ENCODE data around the gene BLOC1S3. TPM values are rescaled to one million over a fixed set of nuclear protein-coding genes. Genes with fewer than 3 reads are reported as not detected.

Gene BLOC1S3
- polyA plus RNA-seq, 3 donors, result 9.1 to 10.5 (median 10.4) TPM

- no peak for DNase-seq (ENCODE audit: extremely low read depth in 1 of 11, low read depth in 9 of 11, low spot score in 4 of 11)
These were observed 35.9 kb upstream of the BLOC1S3 start for GRCh38 chr19:45142726-45143110.

GRCh38 chr19:45144431-45145269 lies 33.9 kb upstream of the BLOC1S3 start:
- DNase-seq (ENCODE audit: extremely low read depth in 1 of 11, low read depth in 9 of 11, low spot score in 4 of 11), result no peak

- DNase-seq (ENCODE audit: extremely low read depth in 1 of 11, low read depth in 9 of 11, low spot score in 4 of 11), result no peak
These were observed 33.1 kb upstream of the BLOC1S3 start for GRCh38 chr19:45145270-45146189.

- no peak for DNase-seq (ENCODE audit: extremely low read depth in 1 of 11, low read depth in 9 of 11, low spot score in 4 of 11)
These were observed 32.3 kb upstream of the BLOC1S3 start for GRCh38 chr19:45146251-45146650.

GRCh38 chr19:45146741-45147205 lies 31.8 kb upstream of the BLOC1S3 start:
- DNase-seq (ENCODE audit: extremely low read depth in 1 of 11, low read depth in 9 of 11, low spot score in 4 of 11), result no peak

- DNase-seq (ENCODE audit: extremely low read depth in 1 of 11, low read depth in 9 of 11, low spot score in 4 of 11), result no peak
These were observed 30.5 kb upstream of the BLOC1S3 start for GRCh38 chr19:45147835-45148676.

- DNase-seq (ENCODE audit: extremely low read depth in 1 of 11, low read depth in 9 of 11, low spot score in 4 of 11), result no peak
These were observed 29.5 kb upstream of the BLOC1S3 start for GRCh38 chr19:45149129-45149528.

GRCh38 chr19:45150180-45150579 lies 28.4 kb upstream of the BLOC1S3 start:
- DNase-seq (ENCODE audit: extremely low read depth in 1 of 11, low read depth in 9 of 11, low spot score in 4 of 11), result no peak

- no peak for DNase-seq (ENCODE audit: extremely low read depth in 1 of 11, low read depth in 9 of 11, low spot score in 4 of 11)
These were observed 27.8 kb upstream of the BLOC1S3 start for GRCh38 chr19:45150751-45151281.

GRCh38 chr19:45151320-45151719 lies 27.3 kb upstream of the BLOC1S3 start:
- DNase-seq (ENCODE audit: extremely low read depth in 1 of 11, low read depth in 9 of 11, low spot score in 4 of 11), result no peak

GRCh38 chr19:45151821-45152503 lies 26.6 kb upstream of the BLOC1S3 start:
- DNase-seq (ENCODE audit: extremely low read depth in 1 of 11, low read depth in 9 of 11, low spot score in 4 of 11), result no peak

GRCh38 chr19:45152504-45153338 lies 25.9 kb upstream of the BLOC1S3 start:
- DNase-seq (ENCODE audit: extremely low read depth in 1 of 11, low read depth in 9 of 11, low spot score in 4 of 11), result peak in 1 of 11 donors; percentile 22

GRCh38 chr19:45153339-45154063 lies 25.1 kb upstream of the BLOC1S3 start:
- DNase-seq (ENCODE audit: extremely low read depth in 1 of 11, low read depth in 9 of 11, low spot score in 4 of 11), result peak in 2 of 11 donors; percentile 25 to 51

- no peak for DNase-seq (ENCODE audit: extremely low read depth in 1 of 11, low read depth in 9 of 11, low spot score in 4 of 11)
These were observed 24.3 kb upstream of the BLOC1S3 start for GRCh38 chr19:45154064-45154827.

- DNase-seq (ENCODE audit: extremely low read depth in 1 of 11, low read depth in 9 of 11, low spot score in 4 of 11), result no peak
These were observed 22.5 kb upstream of the BLOC1S3 start for GRCh38 chr19:45156011-45156630.

GRCh38 chr19:45156751-45157150 lies 21.8 kb upstream of the BLOC1S3 start:
- DNase-seq (ENCODE audit: extremely low read depth in 1 of 11, low read depth in 9 of 11, low spot score in 4 of 11), result no peak

Data from renal cortex interstitium (tissue), 11 donors.